ENCODE results near the gene WFDC10A.

DNA sequence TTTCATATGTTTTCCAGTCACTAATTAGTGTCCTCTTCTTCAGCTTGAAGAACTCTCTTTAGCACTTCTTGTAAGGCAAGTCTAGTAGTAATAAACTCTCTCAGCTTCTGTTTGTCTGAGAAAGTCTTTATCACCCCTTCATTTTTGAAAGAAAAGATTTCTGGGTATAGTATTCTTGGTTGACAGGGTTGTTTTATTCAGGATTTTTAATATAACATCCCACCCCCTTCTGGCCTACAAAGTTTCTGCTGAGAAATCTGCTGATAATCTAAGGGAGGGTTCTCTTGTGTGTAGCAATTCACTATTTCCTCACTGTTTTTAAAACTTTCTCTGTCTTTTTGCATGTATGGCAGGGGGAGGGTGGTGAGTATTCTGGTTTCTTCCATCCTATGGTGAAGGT is 50.1 kb downstream of the WFDC10A start:
- TF ChIP-seq, protein P1, sequence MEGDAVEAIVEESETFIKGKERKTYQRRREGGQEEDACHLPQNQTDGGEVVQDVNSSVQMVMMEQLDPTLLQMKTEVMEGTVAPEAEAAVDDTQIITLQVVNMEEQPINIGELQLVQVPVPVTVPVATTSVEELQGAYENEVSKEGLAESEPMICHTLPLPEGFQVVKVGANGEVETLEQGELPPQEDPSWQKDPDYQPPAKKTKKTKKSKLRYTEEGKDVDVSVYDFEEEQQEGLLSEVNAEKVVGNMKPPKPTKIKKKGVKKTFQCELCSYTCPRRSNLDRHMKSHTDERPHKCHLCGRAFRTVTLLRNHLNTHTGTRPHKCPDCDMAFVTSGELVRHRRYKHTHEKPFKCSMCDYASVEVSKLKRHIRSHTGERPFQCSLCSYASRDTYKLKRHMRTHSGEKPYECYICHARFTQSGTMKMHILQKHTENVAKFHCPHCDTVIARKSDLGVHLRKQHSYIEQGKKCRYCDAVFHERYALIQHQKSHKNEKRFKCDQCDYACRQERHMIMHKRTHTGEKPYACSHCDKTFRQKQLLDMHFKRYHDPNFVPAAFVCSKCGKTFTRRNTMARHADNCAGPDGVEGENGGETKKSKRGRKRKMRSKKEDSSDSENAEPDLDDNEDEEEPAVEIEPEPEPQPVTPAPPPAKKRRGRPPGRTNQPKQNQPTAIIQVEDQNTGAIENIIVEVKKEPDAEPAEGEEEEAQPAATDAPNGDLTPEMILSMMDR (IDR thresholded peaks at IDR 0.05), result no peak
- TF ChIP-seq POLR2A (IDR thresholded peaks at IDR 0.05), result no peak

All from heart left ventricle (tissue), 13 donors.